Liver (tissue), 9 donors: ENCODE results near the gene MPST. TPM values are rescaled to one million over a fixed set of nuclear protein-coding genes. Genes with fewer than 3 reads are reported as not detected.
A peak's percentile ranks its signal among the peaks of the same experiment; 100 is the strongest.

Source experiments
- DNase-seq: peaks from one replicate; pipeline ENCODE4 v3.0.0-alpha.2; 2017; ENCODE audit warnings: low spot score
- H3K27ac ChIP-seq, 2 donors: one replicate each; pipeline ENCODE4 v1.7.0; 2013; ENCODE audit warnings: inconsistent platforms in 2 of 2, low read length in 2 of 2, control low read depth in 1 of 2, low read depth in 1 of 2, mild to moderate bottlenecking in 1 of 2
- H3K27me3 ChIP-seq, 4 donors: one replicate each; pipeline versions ENCODE4 v1.6.1 to v1.7.0; 2013; ENCODE audit warnings: low read length in 3 of 4, inconsistent platforms in 1 of 4, mild to moderate bottlenecking in 1 of 4, moderate library complexity in 1 of 4; ENCODE audit not compliant: control insufficient read depth in 4 of 4, insufficient read depth in 4 of 4
- H3K36me3 ChIP-seq, 4 donors: one replicate each; pipeline versions ENCODE4 v1.6.1 to v1.7.0; 2013; ENCODE audit warnings: low read length in 3 of 4, mild to moderate bottlenecking in 3 of 4, low read depth in 1 of 4, moderate library complexity in 1 of 4; ENCODE audit not compliant: control insufficient read depth in 4 of 4, insufficient read depth in 3 of 4
- H3K4me1 ChIP-seq, 4 donors: one replicate each; pipeline versions ENCODE4 v1.6.1 to v1.7.0; 2013; ENCODE audit warnings: low read length in 3 of 4, mild to moderate bottlenecking in 3 of 4, moderate library complexity in 1 of 4; ENCODE audit not compliant: control insufficient read depth in 4 of 4, insufficient read depth in 4 of 4
- H3K4me3 ChIP-seq, 3 donors: one replicate each; pipeline versions ENCODE4 v1.6.1 to v1.7.0; 2013; ENCODE audit warnings: low read length in 3 of 3, control low read depth in 1 of 3, low read depth in 1 of 3, mild to moderate bottlenecking in 1 of 3
- H3K9ac ChIP-seq, 2 donors: one replicate each; pipeline ENCODE4 v1.7.0; 2013; ENCODE audit warnings: low read length in 2 of 2, mild to moderate bottlenecking in 2 of 2, moderate library complexity in 2 of 2, control low read depth in 1 of 2, low read depth in 1 of 2
- H3K9me3 ChIP-seq, 4 donors: one replicate each; pipeline versions ENCODE4 v1.6.1 to v1.7.0; 2013; ENCODE audit warnings: low read length in 3 of 4; ENCODE audit not compliant: control insufficient read depth in 4 of 4
- ATF3 ChIP-seq: IDR thresholded peaks from 2 replicates; pipeline ENCODE4 v1.6.1; 2016; ENCODE audit warnings: antibody characterized with exemption
- FOXA1 ChIP-seq: IDR thresholded peaks from 2 replicates; pipeline ENCODE4 v1.6.1; 2016; ENCODE audit warnings: antibody characterized with exemption
- FOXA2 ChIP-seq: IDR thresholded peaks from 2 replicates; pipeline ENCODE4 v1.6.1; 2016; ENCODE audit warnings: antibody characterized with exemption
- HNF4A ChIP-seq, 2 donors: conservative IDR thresholded peaks; 2 replicates each; pipeline ENCODE4 v1.6.1; 2016; ENCODE audit warnings: antibody characterized with exemption in 2 of 2, mild to moderate bottlenecking in 2 of 2
- HNF4G ChIP-seq: IDR thresholded peaks from 2 replicates; pipeline ENCODE4 v1.6.1; 2016; ENCODE audit warnings: antibody characterized with exemption
- JUND ChIP-seq, 2 donors: IDR thresholded peaks; 2 replicates each; pipeline ENCODE4 v1.6.1; 2016; ENCODE audit warnings: antibody characterized with exemption in 2 of 2
- NR2F2 ChIP-seq: IDR thresholded peaks from 2 replicates; pipeline ENCODE4 v1.6.1; 2016; ENCODE audit warnings: antibody characterized with exemption
- RAD21 ChIP-seq, 2 donors: IDR thresholded peaks; 2 replicates each; pipeline ENCODE4 v1.6.1; 2016; ENCODE audit warnings: antibody characterized with exemption in 2 of 2, mild to moderate bottlenecking in 2 of 2
- RXRA ChIP-seq, 2 donors: IDR thresholded peaks; 2 replicates each; pipeline ENCODE4 v1.6.1; 2017 to 2018; ENCODE audit warnings: antibody characterized with exemption in 2 of 2, mild to moderate bottlenecking in 1 of 2
- SP1 ChIP-seq: IDR thresholded peaks from 2 replicates; pipeline ENCODE4 v1.6.1; 2018; ENCODE audit warnings: antibody characterized with exemption, mild to moderate bottlenecking
- TAF1 ChIP-seq: conservative IDR thresholded peaks from 2 replicates; pipeline ENCODE4 v1.6.1; 2016; ENCODE audit warnings: antibody characterized with exemption, mild to moderate bottlenecking
- YY1 ChIP-seq: IDR thresholded peaks from 2 replicates; pipeline ENCODE4 v1.6.1; 2016; ENCODE audit warnings: antibody characterized with exemption, mild to moderate bottlenecking
- ZBTB33 ChIP-seq: IDR thresholded peaks from 2 replicates; pipeline ENCODE4 v1.6.1; 2016; ENCODE audit warnings: antibody characterized with exemption
- WGBS: extraction: QIAGEN DNeasy Blood & Tissue Kit; methylation state at CpG from one replicate; pipeline ENCODE4 v1.1.7; 2013; 5-methylcytosine and 5-hydroxymethylcytosine counted together
- polyA plus RNA-seq, 2 donors: library from polyadenylated mRNA; stranded (reverse) in 1 of 2; unstranded in 1 of 2; fragments of 200-250 nt in 1 of 2; fragments of >200 nt in 1 of 2; fragmentation: Nextera tagmentation in 1 of 2; extraction: Ambion mirVana in 1 of 2; gene quantifications; one replicate each; pipeline versions ENCODE4 v1.2.1 to v1.2.3, GENCODE V29; 2013 to 2015
- total RNA-seq, 2 donors: library from RNA; depleted of rRNA; stranded (reverse); fragments of >200 nt; gene quantifications; one replicate each; pipeline ENCODE4 v1.2.3, GENCODE V29; 2014
- TF ChIP-seq, protein P1 (sequence below): IDR thresholded peaks from 2 replicates; pipeline ENCODE4 v1.6.1; 2016; ENCODE audit warnings: antibody characterized with exemption, mild to moderate bottlenecking
- TF ChIP-seq, protein P2 (sequence below): fragments of 150-350 bp; IDR thresholded peaks from 2 replicates; pipeline ENCODE4 v1.5.1; 2017; ENCODE audit warnings: improper control_type of control experiment, low read depth, low read length; ENCODE audit not compliant: missing input control
- TF ChIP-seq, protein P3 (sequence below): IDR thresholded peaks from 2 replicates; pipeline ENCODE4 v1.6.1; 2016; ENCODE audit warnings: antibody characterized with exemption
- donor health status: healthy.
- donor health status: healthy.
- donor health status: healthy.
- donor health status: healthy.
- donor health status: healthy.

Gene MPST
- total and polyA plus RNA-seq, 4 donors, result 124 to 277 (median 199) TPM

- Histone ChIP-seq H3K9me3 (no peaks in the 10 kb centered on the region), H3K9ac (no peak overlapping the region), H3K4me1 (peaks cover 26 to 81% (median 64%) of the 10 kb centered on the region in 4 donors), H3K27me3 (no peaks in the 10 kb centered on the region), H3K4me3 (no peak overlapping the region), H3K36me3 (peaks cover 0 to 5% (median 0%) of the 10 kb centered on the region in 4 donors), H3K27ac (peak overlapping the region; percentile 40 to 45)
- no peak for DNase-seq
- TF ChIP-seq FOXA2, result no peak
- TF ChIP-seq RXRA (IDR thresholded peaks at IDR 0.05), result no peak
- TF ChIP-seq ZBTB33, result no peak
- no peak for TF ChIP-seq SP1
- TF ChIP-seq FOXA1, result no peak
- no peak for TF ChIP-seq RAD21 (IDR thresholded peaks at IDR 0.05)
- TF ChIP-seq ATF3, result no peak
- no peak for TF ChIP-seq NR2F2
- TF ChIP-seq JUND (IDR thresholded peaks at IDR 0.05), result no peak
- TF ChIP-seq, protein P1, sequence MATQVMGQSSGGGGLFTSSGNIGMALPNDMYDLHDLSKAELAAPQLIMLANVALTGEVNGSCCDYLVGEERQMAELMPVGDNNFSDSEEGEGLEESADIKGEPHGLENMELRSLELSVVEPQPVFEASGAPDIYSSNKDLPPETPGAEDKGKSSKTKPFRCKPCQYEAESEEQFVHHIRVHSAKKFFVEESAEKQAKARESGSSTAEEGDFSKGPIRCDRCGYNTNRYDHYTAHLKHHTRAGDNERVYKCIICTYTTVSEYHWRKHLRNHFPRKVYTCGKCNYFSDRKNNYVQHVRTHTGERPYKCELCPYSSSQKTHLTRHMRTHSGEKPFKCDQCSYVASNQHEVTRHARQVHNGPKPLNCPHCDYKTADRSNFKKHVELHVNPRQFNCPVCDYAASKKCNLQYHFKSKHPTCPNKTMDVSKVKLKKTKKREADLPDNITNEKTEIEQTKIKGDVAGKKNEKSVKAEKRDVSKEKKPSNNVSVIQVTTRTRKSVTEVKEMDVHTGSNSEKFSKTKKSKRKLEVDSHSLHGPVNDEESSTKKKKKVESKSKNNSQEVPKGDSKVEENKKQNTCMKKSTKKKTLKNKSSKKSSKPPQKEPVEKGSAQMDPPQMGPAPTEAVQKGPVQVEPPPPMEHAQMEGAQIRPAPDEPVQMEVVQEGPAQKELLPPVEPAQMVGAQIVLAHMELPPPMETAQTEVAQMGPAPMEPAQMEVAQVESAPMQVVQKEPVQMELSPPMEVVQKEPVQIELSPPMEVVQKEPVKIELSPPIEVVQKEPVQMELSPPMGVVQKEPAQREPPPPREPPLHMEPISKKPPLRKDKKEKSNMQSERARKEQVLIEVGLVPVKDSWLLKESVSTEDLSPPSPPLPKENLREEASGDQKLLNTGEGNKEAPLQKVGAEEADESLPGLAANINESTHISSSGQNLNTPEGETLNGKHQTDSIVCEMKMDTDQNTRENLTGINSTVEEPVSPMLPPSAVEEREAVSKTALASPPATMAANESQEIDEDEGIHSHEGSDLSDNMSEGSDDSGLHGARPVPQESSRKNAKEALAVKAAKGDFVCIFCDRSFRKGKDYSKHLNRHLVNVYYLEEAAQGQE, result no peak
- TF ChIP-seq HNF4G, result no peak
- TF ChIP-seq, protein P2, sequence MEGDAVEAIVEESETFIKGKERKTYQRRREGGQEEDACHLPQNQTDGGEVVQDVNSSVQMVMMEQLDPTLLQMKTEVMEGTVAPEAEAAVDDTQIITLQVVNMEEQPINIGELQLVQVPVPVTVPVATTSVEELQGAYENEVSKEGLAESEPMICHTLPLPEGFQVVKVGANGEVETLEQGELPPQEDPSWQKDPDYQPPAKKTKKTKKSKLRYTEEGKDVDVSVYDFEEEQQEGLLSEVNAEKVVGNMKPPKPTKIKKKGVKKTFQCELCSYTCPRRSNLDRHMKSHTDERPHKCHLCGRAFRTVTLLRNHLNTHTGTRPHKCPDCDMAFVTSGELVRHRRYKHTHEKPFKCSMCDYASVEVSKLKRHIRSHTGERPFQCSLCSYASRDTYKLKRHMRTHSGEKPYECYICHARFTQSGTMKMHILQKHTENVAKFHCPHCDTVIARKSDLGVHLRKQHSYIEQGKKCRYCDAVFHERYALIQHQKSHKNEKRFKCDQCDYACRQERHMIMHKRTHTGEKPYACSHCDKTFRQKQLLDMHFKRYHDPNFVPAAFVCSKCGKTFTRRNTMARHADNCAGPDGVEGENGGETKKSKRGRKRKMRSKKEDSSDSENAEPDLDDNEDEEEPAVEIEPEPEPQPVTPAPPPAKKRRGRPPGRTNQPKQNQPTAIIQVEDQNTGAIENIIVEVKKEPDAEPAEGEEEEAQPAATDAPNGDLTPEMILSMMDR, result no peak
- TF ChIP-seq YY1, result no peak
- TF ChIP-seq, protein P3, sequence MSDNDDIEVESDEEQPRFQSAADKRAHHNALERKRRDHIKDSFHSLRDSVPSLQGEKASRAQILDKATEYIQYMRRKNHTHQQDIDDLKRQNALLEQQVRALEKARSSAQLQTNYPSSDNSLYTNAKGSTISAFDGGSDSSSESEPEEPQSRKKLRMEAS, result no peak
- TF ChIP-seq TAF1, result no peak
- TF ChIP-seq HNF4A (conservative IDR thresholded peaks at IDR 0.05), result no peak
- 75% methylated on average over 4 of the region's 4 CpGs for WGBS
These were observed 5.1 kb upstream of the MPST start for GRCh38 chr22:37014415-37014806.
